NT2/D1 (cell line): ENCODE measurements around the gene ZNF48.

Experiments used
- DNase-seq: peaks from one replicate; pipeline ENCODE4 v3.0.0-alpha.2; 2011; ENCODE audit warnings: low read depth, low spot score
- H3K27me3 ChIP-seq: 2 replicates; pipeline ENCODE4 v1.6.0; 2011; ENCODE audit warnings: mild to moderate bottlenecking; ENCODE audit not compliant: insufficient read length, insufficient read depth
- H3K36me3 ChIP-seq: 2 replicates; pipeline ENCODE4 v1.6.1; 2011; ENCODE audit warnings: mild to moderate bottlenecking, low read length, mixed read lengths; ENCODE audit not compliant: insufficient read depth, insufficient read length
- H3K4me1 ChIP-seq: 2 replicates; pipeline ENCODE4 v1.5.1; 2011; ENCODE audit not compliant: insufficient read depth, insufficient read length
- H3K4me3 ChIP-seq: 2 replicates; pipeline ENCODE4 v1.5.1; 2011; ENCODE audit warnings: low read depth; ENCODE audit not compliant: insufficient read length
- H3K9ac ChIP-seq: 2 replicates; pipeline ENCODE4 v1.6.0; 2011; ENCODE audit warnings: low read depth; ENCODE audit not compliant: insufficient read length
- H3K9me3 ChIP-seq: 2 replicates; pipeline ENCODE4 v1.5.1; 2011; ENCODE audit warnings: mild to moderate bottlenecking, low read length; ENCODE audit not compliant: insufficient read depth
- SUZ12 ChIP-seq: IDR thresholded peaks from 2 replicates; pipeline ENCODE4 v1.6.1; 2011; ENCODE audit not compliant: insufficient read length, insufficient read depth; ENCODE audit errors: extremely low read depth
- YY1 ChIP-seq: IDR thresholded peaks from 2 replicates; pipeline ENCODE4 v1.6.1; 2011; ENCODE audit not compliant: insufficient read length, insufficient read depth
- ZNF274 ChIP-seq: IDR thresholded peaks from 2 replicates; pipeline ENCODE4 v1.6.1; 2011; ENCODE audit warnings: mild to moderate bottlenecking, low read depth, low read length

Gene ZNF48

GRCh38 chr16:30395155-30395991 is at the start of gene ZNF48:
TSS of gene ZNF48 (plus strand) at chr16:30395420. CDS start at chr16:30395795, 375 bp downstream.
- TF ChIP-seq SUZ12 (no peak), ZNF274 (no peak), YY1 (no peak)
- peaks cover 30% of the 10 kb centered on the region for H3K36me3 ChIP-seq
- peak within 1 kb of the TSS; percentile 95 for H3K9ac ChIP-seq
- DNase-seq = peak; percentile 80
- no peaks in the 10 kb centered on the region for H3K9me3 ChIP-seq
- no peaks in the 10 kb centered on the region for H3K27me3 ChIP-seq
- H3K4me1 ChIP-seq = peaks cover 22% of the 10 kb centered on the region
- H3K4me3 ChIP-seq = peak within 1 kb of the TSS; percentile 95

GRCh38 chr16:30346286-30346685 is 48.9 kb upstream of the ZNF48 start:
- Histone ChIP-seq H3K4me3 (no peak overlapping the region), H3K36me3 (peaks cover 21% of the 10 kb centered on the region), H3K9ac (no peak overlapping the region), H3K4me1 (no peaks in the 10 kb centered on the region), H3K9me3 (no peaks in the 10 kb centered on the region), H3K27me3 (no peaks in the 10 kb centered on the region)
- no peak for TF ChIP-seq ZNF274
- no peak for TF ChIP-seq YY1
- TF ChIP-seq SUZ12 = no peak
- no peak for DNase-seq

GRCh38 chr16:30348113-30348512 is 47.1 kb upstream of the ZNF48 start:
- H3K9me3 ChIP-seq = no peaks in the 10 kb centered on the region
- H3K9ac ChIP-seq = no peak overlapping the region
- peaks cover 36% of the 10 kb centered on the region for H3K36me3 ChIP-seq
- H3K4me3 ChIP-seq = no peak overlapping the region
- H3K27me3 ChIP-seq = no peaks in the 10 kb centered on the region
- TF ChIP-seq YY1 = no peak
- TF ChIP-seq SUZ12 = no peak
- no peak for TF ChIP-seq ZNF274
- H3K4me1 ChIP-seq = no peaks in the 10 kb centered on the region
- no peak for DNase-seq

- Histone ChIP-seq H3K27me3 (no peaks in the 10 kb centered on the region), H3K36me3 (peaks cover 44% of the 10 kb centered on the region), H3K9me3 (no peaks in the 10 kb centered on the region), H3K4me1 (peaks cover 2% of the 10 kb centered on the region), H3K4me3 (no peak overlapping the region), H3K9ac (no peak overlapping the region)
- TF ChIP-seq ZNF274 = no peak
- TF ChIP-seq YY1 = no peak
- no peak for TF ChIP-seq SUZ12
- no peak for DNase-seq
Measured at GRCh38 chr16:30348929-30349328, 46.3 kb upstream of the ZNF48 start.

GRCh38 chr16:30349675-30350074 is 45.5 kb upstream of the ZNF48 start:
- no peak overlapping the region for H3K9ac ChIP-seq

GRCh38 chr16:30350134-30350871 is 44.9 kb upstream of the ZNF48 start:
- no peak for TF ChIP-seq YY1
- TF ChIP-seq SUZ12 = no peak
- no peak for TF ChIP-seq ZNF274
- peaks cover 48% of the 10 kb centered on the region for H3K36me3 ChIP-seq
- H3K9ac ChIP-seq = no peak overlapping the region
- no peaks in the 10 kb centered on the region for H3K9me3 ChIP-seq
- no peaks in the 10 kb centered on the region for H3K27me3 ChIP-seq
- no peak overlapping the region for H3K4me3 ChIP-seq
- peaks cover 4% of the 10 kb centered on the region for H3K4me1 ChIP-seq
- no peak for DNase-seq

More at GRCh38 chr16:30349675-30350074, 45.5 kb upstream of the ZNF48 start:
- no peak for DNase-seq
- no peak for TF ChIP-seq SUZ12
- TF ChIP-seq YY1 = no peak
- no peak for TF ChIP-seq ZNF274
- Histone ChIP-seq H3K27me3 (no peaks in the 10 kb centered on the region), H3K9me3 (no peaks in the 10 kb centered on the region), H3K4me3 (no peak overlapping the region), H3K4me1 (peaks cover 4% of the 10 kb centered on the region), H3K36me3 (peaks cover 48% of the 10 kb centered on the region)

- no peak overlapping the region for H3K9ac ChIP-seq
- peaks cover 5% of the 10 kb centered on the region for H3K4me1 ChIP-seq
- no peaks in the 10 kb centered on the region for H3K9me3 ChIP-seq
- H3K36me3 ChIP-seq = peaks cover 48% of the 10 kb centered on the region
- H3K4me3 ChIP-seq = no peak overlapping the region
- no peak for DNase-seq
- H3K27me3 ChIP-seq = no peaks in the 10 kb centered on the region
- TF ChIP-seq YY1 = no peak
- no peak for TF ChIP-seq ZNF274
- TF ChIP-seq SUZ12 = no peak
Measured at GRCh38 chr16:30351001-30351441, 44.2 kb upstream of the ZNF48 start.
